Eye (tissue), 1 donor: Measurements from ENCODE around the gene FAXDC2.
"Not testable (repeated sequence)": the region's sequence is repeated elsewhere in the genome, so short reads cannot be mapped to it uniquely, and the experiment has no call there.

ENCODE experiments used
- DNase-seq: peaks from one replicate; pipeline ENCODE4 v3.0.0-alpha.2; 2015

The FAXDC2 gene

GRCh38 chr5:154829589-154830218, 20.7 kb downstream of the FAXDC2 start:
- DNase-seq = no peak

GRCh38 chr5:154829181-154829588, 21.2 kb downstream of the FAXDC2 start:
- no peak for DNase-seq

- DNase-seq = no peak
Observed at GRCh38 chr5:154824070-154824469, 26.3 kb downstream of the FAXDC2 start.

GRCh38 chr5:154823605-154824004, 26.8 kb downstream of the FAXDC2 start:
- no peak for DNase-seq

GRCh38 chr5:154822896-154823295, 27.5 kb downstream of the FAXDC2 start:
- DNase-seq = not testable (repeated sequence)

GRCh38 chr5:154820383-154820782, 30.0 kb downstream of the FAXDC2 start:
- no peak for DNase-seq

- DNase-seq = no peak
Observed at GRCh38 chr5:154819546-154819945, 30.9 kb downstream of the FAXDC2 start.

GRCh38 chr5:154818471-154819116, 31.8 kb downstream of the FAXDC2 start:
- no peak for DNase-seq

- no peak for DNase-seq
Observed at GRCh38 chr5:154817815-154818214, 32.6 kb downstream of the FAXDC2 start.

- no peak for DNase-seq
Observed at GRCh38 chr5:154816891-154817492, 33.4 kb downstream of the FAXDC2 start.

- no peak for DNase-seq
Observed at GRCh38 chr5:154815684-154816247, 34.6 kb downstream of the FAXDC2 start.

GRCh38 chr5:154815025-154815424, 35.4 kb downstream of the FAXDC2 start:
- no peak for DNase-seq

GRCh38 chr5:154813736-154814135, 36.7 kb downstream of the FAXDC2 start:
- DNase-seq = no peak

GRCh38 chr5:154813158-154813557, 37.2 kb downstream of the FAXDC2 start:
- DNase-seq = no peak

GRCh38 chr5:154811653-154812465, 38.5 kb downstream of the FAXDC2 start:
- peak; percentile 83 for DNase-seq

- DNase-seq = no peak
Observed at GRCh38 chr5:154811239-154811638, 39.2 kb downstream of the FAXDC2 start.

GRCh38 chr5:154806176-154806575, 44.2 kb downstream of the FAXDC2 start:
- no peak for DNase-seq

- DNase-seq = no peak
Observed at GRCh38 chr5:154802050-154802449, 48.4 kb downstream of the FAXDC2 start.

GRCh38 chr5:154801083-154801482, 49.3 kb downstream of the FAXDC2 start:
- DNase-seq = no peak

- DNase-seq = no peak
Observed at GRCh38 chr5:154800582-154800981, 49.8 kb downstream of the FAXDC2 start.

- no peak for DNase-seq
Observed at GRCh38 chr5:154797762-154798161, 52.6 kb downstream of the FAXDC2 start.

GRCh38 chr5:154795235-154795596, 55.2 kb downstream of the FAXDC2 start:
- DNase-seq = no peak

GRCh38 chr5:154794525-154795234, 55.7 kb downstream of the FAXDC2 start:
- no peak for DNase-seq
